ENCODE data around the gene SLIT3.

DNA sequence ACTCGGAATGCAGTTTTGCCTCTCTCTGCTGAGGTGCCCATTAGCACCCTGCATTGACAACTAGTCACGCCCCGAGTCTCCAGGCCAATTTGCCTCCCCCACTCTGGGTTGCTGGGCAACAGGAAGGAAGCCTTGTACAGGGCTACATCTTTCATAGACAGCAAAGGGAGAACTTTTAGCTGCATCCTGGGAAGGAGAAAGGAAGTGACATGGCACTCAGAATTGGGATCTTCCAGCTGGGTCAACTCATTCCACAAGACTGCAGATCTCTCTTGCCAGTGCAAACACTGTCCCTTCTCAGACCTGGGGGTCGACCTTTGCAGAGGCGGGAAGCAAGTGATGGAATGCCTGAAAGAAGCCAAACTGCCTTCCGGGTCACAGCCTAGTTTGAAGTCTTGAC, 282.0 kb downstream of the SLIT3 start:
- TF ChIP-seq ZNF384 (IDR thresholded peaks at IDR 0.05) (no peak), SUZ12 (IDR thresholded peaks at IDR 0.05) (no peak), FOXK2 (IDR thresholded peaks at IDR 0.05) (no peak), SP1 (IDR thresholded peaks at IDR 0.05) (no peak), TARDBP (IDR thresholded peaks at IDR 0.05) (no peak), NFRKB (IDR thresholded peaks at IDR 0.05) (no peak), LEF1 (IDR thresholded peaks at IDR 0.05; ENCODE audit: borderline replicate concordance) (no peak), FOXA1 (IDR thresholded peaks at IDR 0.05) (no peak)
